HCT116 (cell line): ENCODE results near the gene TULP4. TPM values are rescaled to one million over a fixed set of nuclear protein-coding genes. Genes with fewer than 3 reads are reported as not detected.

Experiments
- ATAC-seq: fragments of 200-7000 bp; cut with Tn5 transposase; 2 replicates; pipeline ENCODE4 v1.9.1; 2020; ENCODE audit warnings: mild to moderate bottlenecking, moderate library complexity
- BruUV-seq: library from RNA; stranded (reverse); fragments of 400-500 nt; replicated peaks from 2 replicates; lab custom pipeline; 2021; lab: Mats Ljungman, UMichigan
- CTCF ChIA-PET: fragments of 300-600 bp; sonication (Branson Sonifier 250); formaldehyde crosslinking; loops from one replicate; lab custom pipeline; 2021; ENCODE audit warnings: antibody characterized with exemption; lab: Charles Lee
- POLR2A ChIA-PET: fragments of 300-600, 350-600 bp; sonication (Branson Sonifier 250); formaldehyde crosslinking; loops from one replicate; lab custom pipeline; 2021; ENCODE audit warnings: antibody characterized with exemption; lab: Charles Lee
- RAD21 ChIA-PET, 2 experiments: fragments of 300-600 bp; sonication (Branson Sonifier 250); formaldehyde crosslinking; loops; one replicate each; lab custom pipeline; 2023; ENCODE audit warnings: low total read pairs in 2 of 2; ENCODE audit not compliant: uncharacterized antibody in 2 of 2, unreplicated experiment in 2 of 2, low non-redundant PET in 1 of 2; lab: Charles Lee
- DNase-seq: peaks from one replicate; pipeline ENCODE4 v3.0.0-alpha.2; 2010; ENCODE audit warnings: low read depth, low spot score
- H2AFZ ChIP-seq: fragments of 200-600 bp; shearing (Covaris generic), sonication (generic); 2 replicates; pipeline ENCODE4 v1.6.1; 2017; ENCODE audit warnings: low read depth, mixed run types, mixed read lengths, antibody characterized with exemption, low read length; ENCODE audit not compliant: poor library complexity, severe bottlenecking
- H3K27ac ChIP-seq: 2 replicates; pipeline ENCODE4 v1.5.1; 2012; ENCODE audit warnings: low read depth, low read length
- H3K27me3 ChIP-seq: fragments of 200-600 bp; sonication (generic); 2 replicates; pipeline ENCODE4 v1.6.1; 2016; ENCODE audit warnings: mixed run types, low read length, mixed read lengths; ENCODE audit not compliant: insufficient read depth
- H3K36me3 ChIP-seq, 2 experiments: fragments of 200-500 bp in 1 of 2; fragments of 200-600 bp in 1 of 2; sonication (Bioruptor generic) in 1 of 2; sonication (generic) in 1 of 2; 2 replicates each; pipeline versions ENCODE4 v1.5.1 to v1.6.1; 2014 to 2016; ENCODE audit warnings: low read length in 2 of 2, inconsistent platforms in 1 of 2, mixed read lengths in 1 of 2, mixed run types in 1 of 2; ENCODE audit not compliant: insufficient read depth in 2 of 2, control insufficient read depth in 1 of 2
- H3K4me1 ChIP-seq, 2 experiments: fragments of 200-600 bp in 1 of 2; sonication (generic) in 1 of 2; 2 replicates each; pipeline versions ENCODE4 v1.5.1 to v1.6.1; 2012 to 2017; ENCODE audit warnings: low read length in 2 of 2, inconsistent platforms in 1 of 2, mild to moderate bottlenecking in 1 of 2, mixed read lengths in 1 of 2, mixed run types in 1 of 2, moderate library complexity in 1 of 2; ENCODE audit not compliant: insufficient read depth in 2 of 2, control insufficient read depth in 1 of 2
- H3K4me2 ChIP-seq: fragments of 200-600 bp; sonication (generic); 2 replicates; pipeline ENCODE4 v1.6.1; 2017; ENCODE audit warnings: mixed run types, low read length, mixed read lengths
- H3K4me3 ChIP-seq, 2 experiments: fragments of 200-600 bp in 1 of 2; sonication (generic) in 1 of 2; replicated peaks in 1 of 2; 2 replicates each; pipeline ENCODE4 v1.5.1; 2011 to 2016; ENCODE audit warnings: low read length in 2 of 2, control low read depth in 1 of 2, low read depth in 1 of 2, mild to moderate bottlenecking in 1 of 2, mixed read lengths in 1 of 2, mixed run types in 1 of 2
- H3K79me2 ChIP-seq: fragments of 200-600 bp; sonication (generic); 2 replicates; pipeline ENCODE4 v1.6.1; 2017; ENCODE audit warnings: mild to moderate bottlenecking, mixed run types, low read length, moderate library complexity, mixed read lengths; ENCODE audit not compliant: insufficient read depth
- H3K9ac ChIP-seq: fragments of 200-600 bp; sonication (generic); 2 replicates; pipeline ENCODE4 v1.6.1; 2016; ENCODE audit warnings: low read length, mixed read lengths
- H3K9me2 ChIP-seq: fragments of 200-600 bp; sonication (generic), shearing (Covaris generic); 2 replicates; pipeline ENCODE4 v1.6.1; 2017; ENCODE audit warnings: mixed run types, mild to moderate bottlenecking, moderate library complexity; ENCODE audit not compliant: insufficient read depth
- H3K9me3 ChIP-seq, 2 experiments: fragments of 200-500 bp in 1 of 2; fragments of 200-600 bp in 1 of 2; sonication (Bioruptor generic) in 1 of 2; sonication (generic) in 1 of 2; 2 replicates each; pipeline ENCODE4 v1.6.1; 2014 to 2017; ENCODE audit warnings: low read length in 2 of 2, mixed read lengths in 2 of 2, inconsistent platforms in 1 of 2, low read depth in 1 of 2, mild to moderate bottlenecking in 1 of 2, mixed run types in 1 of 2, moderate library complexity in 1 of 2; ENCODE audit not compliant: control insufficient read depth in 1 of 2, insufficient read depth in 1 of 2
- H4K20me1 ChIP-seq: fragments of 200-600 bp; sonication (generic), shearing (Covaris generic); 2 replicates; pipeline ENCODE4 v1.6.1; 2017; ENCODE audit warnings: mixed run types, mild to moderate bottlenecking, moderate library complexity; ENCODE audit not compliant: insufficient read depth
- ATF3 ChIP-seq: IDR thresholded peaks from 2 replicates; pipeline ENCODE4 v1.6.1; 2012
- CBX3 ChIP-seq: IDR thresholded peaks from 2 replicates; pipeline ENCODE4 v1.6.1; 2012; ENCODE audit warnings: low read depth
- CEBPB ChIP-seq: IDR thresholded peaks from 2 replicates; pipeline ENCODE4 v1.6.1; 2012; ENCODE audit warnings: low read depth
- EGR1 ChIP-seq: IDR thresholded peaks from 2 replicates; pipeline ENCODE4 v1.6.1; 2012; ENCODE audit warnings: low read depth
- EZH2 ChIP-seq: fragments of 200-600 bp; sonication (generic); IDR thresholded peaks from 2 replicates; pipeline ENCODE4 v1.6.1; 2017; ENCODE audit warnings: antibody characterized with exemption, mixed run types
- EZH2phosphoT487 ChIP-seq: fragments of 200-600 bp; IDR thresholded peaks from 2 replicates; pipeline ENCODE4 v1.6.1; 2018; ENCODE audit warnings: antibody characterized with exemption, borderline replicate concordance
- FOSL1 ChIP-seq: IDR thresholded peaks from 2 replicates; pipeline ENCODE4 v1.6.1; 2012; ENCODE audit warnings: low read depth
- JUND ChIP-seq: IDR thresholded peaks from 2 replicates; pipeline ENCODE4 v1.6.1; 2012
- MAX ChIP-seq: IDR thresholded peaks from 2 replicates; pipeline ENCODE4 v1.6.1; 2012
- RAD21 ChIP-seq: IDR thresholded peaks from 2 replicates; pipeline ENCODE4 v1.6.1; 2012; ENCODE audit warnings: low read depth, mild to moderate bottlenecking
- SP1 ChIP-seq: IDR thresholded peaks from 2 replicates; pipeline ENCODE4 v1.6.1; 2012; ENCODE audit warnings: low read depth
- SRF ChIP-seq: IDR thresholded peaks from 2 replicates; pipeline ENCODE4 v1.6.1; 2012; ENCODE audit warnings: low read depth
- TCF7L2 ChIP-seq: IDR thresholded peaks from 2 replicates; pipeline ENCODE4 v1.7.0; 2011; ENCODE audit warnings: borderline replicate concordance, inconsistent platforms; ENCODE audit not compliant: insufficient read depth, insufficient read length; ENCODE audit errors: extremely low read depth
- ZFX ChIP-seq: fragments of 450-650 bp; IDR thresholded peaks from 2 replicates; pipeline ENCODE4 v1.6.1; 2017
- ZNF274 ChIP-seq: fragments of 200-500 bp; sonication (Bioruptor generic); IDR thresholded peaks from 2 replicates; pipeline ENCODE4 v1.6.1; 2014; ENCODE audit warnings: mild to moderate bottlenecking, low read depth, low read length, inconsistent platforms
- intact Hi-C: fragments of 100-400 bp; cut with micrococcal nuclease; formaldehyde crosslinking; loops from 2 replicates; pipeline ENCODE4 v1.10.0; 2022
- total RNA-seq: library from RNA; stranded (reverse); gene quantifications from one replicate; pipeline ENCODE4 v1.2.1, GENCODE V29; 2021; ENCODE audit not compliant: unreplicated experiment
- TF ChIP-seq, protein P1 (sequence below), 3 experiments: fragments of 200-600 bp in 1 of 3; sonication (generic) in 1 of 3; IDR thresholded peaks in 2 of 3; conservative IDR thresholded peaks in 1 of 3; 2 replicates each; pipeline ENCODE4 v1.5.1; 2012 to 2017; ENCODE audit warnings: low read depth in 2 of 3, low read length in 2 of 3, antibody characterized with exemption in 1 of 3, borderline replicate concordance in 1 of 3, control low read depth in 1 of 3, mild to moderate bottlenecking in 1 of 3, mixed read lengths in 1 of 3, mixed run types in 1 of 3, moderate library complexity in 1 of 3; ENCODE audit not compliant: insufficient read depth in 1 of 3
- TF ChIP-seq, protein P2 (sequence below): IDR thresholded peaks from 2 replicates; pipeline ENCODE4 v1.6.1; 2011; ENCODE audit warnings: mild to moderate bottlenecking, low read length, moderate library complexity; ENCODE audit not compliant: insufficient replicate concordance; ENCODE audit errors: extremely low read depth

Gene TULP4
- total RNA-seq, 1 experiment from 2014 or later, result 70.8 TPM

DNA sequence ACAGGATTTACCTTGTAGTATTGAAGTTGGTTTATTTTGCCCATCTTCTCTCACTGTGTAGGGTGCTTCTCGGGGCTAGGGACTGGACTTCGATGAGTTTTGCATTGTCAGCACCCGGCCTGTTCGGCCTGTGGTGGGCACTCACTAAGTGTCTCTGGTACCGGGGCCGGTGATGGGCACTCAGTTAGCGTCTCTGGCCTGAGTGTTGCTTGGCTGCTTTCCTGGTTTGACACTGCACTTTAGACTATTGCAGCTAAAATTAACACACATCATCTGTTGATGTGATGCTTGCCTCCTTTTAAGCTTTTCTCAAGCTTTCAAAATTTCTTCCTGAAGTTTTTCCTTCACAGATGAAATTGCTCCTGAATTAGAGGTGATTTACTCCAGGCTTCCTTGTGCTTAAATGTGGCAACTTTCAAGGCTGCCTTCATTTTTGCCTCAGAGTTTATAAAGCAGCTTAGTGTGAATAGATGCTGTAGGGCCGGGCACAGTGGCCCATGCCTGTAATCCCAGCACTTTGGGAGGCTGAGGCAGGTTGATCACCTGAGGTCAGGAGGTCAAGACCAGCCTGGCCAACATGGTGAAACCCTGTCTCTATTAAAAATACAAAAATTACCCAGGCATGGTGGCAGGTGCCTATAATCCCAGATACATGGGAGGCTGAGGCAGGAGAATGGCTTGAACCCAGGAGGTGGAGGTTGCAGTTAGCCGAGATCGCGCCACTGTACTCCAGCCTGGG is 41.7 kb upstream of the TULP4 start:
- ChIA-PET RAD21 (no interaction called here), CTCF (no interaction called here), POLR2A (no interaction called here)
- Histone ChIP-seq H3K4me1 (peaks cover 0 to 5% of the 10 kb centered on the region in 2 experiments; a peak in 1 of 4 replicates), H3K27me3 (no peaks in the 10 kb centered on the region), H3K4me2 (no peak overlapping the region), H4K20me1 (no peaks in the 10 kb centered on the region), H3K4me3 (no peak overlapping the region), H3K9me2 (no peaks in the 10 kb centered on the region), H3K9ac (no peak overlapping the region), H3K36me3 (no peaks in the 10 kb centered on the region), H3K9me3 (no peaks in the 10 kb centered on the region), H3K79me2 (peaks cover 55% of the 10 kb centered on the region), H2AFZ (no peak overlapping the region), H3K27ac (no peak overlapping the region)
- no TSS peak for BruUV-seq
- intact Hi-C loops, result no loop called here
- TF ChIP-seq EGR1 (no peak), TCF7L2 (no peak), RAD21 (no peak), SRF (no peak)
- no peak for DNase-seq
- no peak for ATAC-seq

DNA sequence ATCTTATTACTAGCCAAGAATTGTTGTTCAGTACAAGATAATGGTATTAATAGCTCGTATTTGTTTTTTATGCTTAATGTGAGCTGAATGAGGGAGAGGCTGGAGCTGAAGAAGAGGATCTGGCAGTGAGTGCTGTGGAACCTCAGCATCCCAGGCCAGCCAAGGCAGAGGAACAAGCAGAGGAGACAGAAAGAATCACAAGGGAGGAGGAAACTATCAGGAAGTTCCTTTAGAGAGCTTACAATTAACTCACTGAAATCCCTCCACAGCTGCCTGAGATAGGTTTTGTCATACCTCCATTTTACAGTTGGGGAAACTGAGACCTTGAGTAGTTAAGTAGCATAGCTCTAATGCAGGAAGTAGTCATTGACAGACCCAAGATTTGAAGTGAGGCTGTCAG is 39.9 kb upstream of the TULP4 start:
- RAD21 ChIA-PET, result no interaction called here
- no TSS peak for BruUV-seq
- TF ChIP-seq SP1 (no peak), EZH2 (no peak), ATF3 (no peak), EZH2phosphoT487 (no peak), CEBPB (no peak), CBX3 (no peak), RAD21 (no peak), JUND (no peak), ZFX (no peak), ZNF274 (no peak), MAX (no peak), SRF (no peak), FOSL1 (no peak)
- TF ChIP-seq, protein P1, sequence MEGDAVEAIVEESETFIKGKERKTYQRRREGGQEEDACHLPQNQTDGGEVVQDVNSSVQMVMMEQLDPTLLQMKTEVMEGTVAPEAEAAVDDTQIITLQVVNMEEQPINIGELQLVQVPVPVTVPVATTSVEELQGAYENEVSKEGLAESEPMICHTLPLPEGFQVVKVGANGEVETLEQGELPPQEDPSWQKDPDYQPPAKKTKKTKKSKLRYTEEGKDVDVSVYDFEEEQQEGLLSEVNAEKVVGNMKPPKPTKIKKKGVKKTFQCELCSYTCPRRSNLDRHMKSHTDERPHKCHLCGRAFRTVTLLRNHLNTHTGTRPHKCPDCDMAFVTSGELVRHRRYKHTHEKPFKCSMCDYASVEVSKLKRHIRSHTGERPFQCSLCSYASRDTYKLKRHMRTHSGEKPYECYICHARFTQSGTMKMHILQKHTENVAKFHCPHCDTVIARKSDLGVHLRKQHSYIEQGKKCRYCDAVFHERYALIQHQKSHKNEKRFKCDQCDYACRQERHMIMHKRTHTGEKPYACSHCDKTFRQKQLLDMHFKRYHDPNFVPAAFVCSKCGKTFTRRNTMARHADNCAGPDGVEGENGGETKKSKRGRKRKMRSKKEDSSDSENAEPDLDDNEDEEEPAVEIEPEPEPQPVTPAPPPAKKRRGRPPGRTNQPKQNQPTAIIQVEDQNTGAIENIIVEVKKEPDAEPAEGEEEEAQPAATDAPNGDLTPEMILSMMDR (IDR thresholded peaks at IDR 0.05 in 2 of 3, conservative IDR thresholded peaks at IDR 0.05 in 1 of 3; ENCODE audit: borderline replicate concordance in 1 of 3, insufficient read depth in 1 of 3, low read depth in 2 of 3, low read length in 2 of 3), result no peak
- TF ChIP-seq, protein P2, sequence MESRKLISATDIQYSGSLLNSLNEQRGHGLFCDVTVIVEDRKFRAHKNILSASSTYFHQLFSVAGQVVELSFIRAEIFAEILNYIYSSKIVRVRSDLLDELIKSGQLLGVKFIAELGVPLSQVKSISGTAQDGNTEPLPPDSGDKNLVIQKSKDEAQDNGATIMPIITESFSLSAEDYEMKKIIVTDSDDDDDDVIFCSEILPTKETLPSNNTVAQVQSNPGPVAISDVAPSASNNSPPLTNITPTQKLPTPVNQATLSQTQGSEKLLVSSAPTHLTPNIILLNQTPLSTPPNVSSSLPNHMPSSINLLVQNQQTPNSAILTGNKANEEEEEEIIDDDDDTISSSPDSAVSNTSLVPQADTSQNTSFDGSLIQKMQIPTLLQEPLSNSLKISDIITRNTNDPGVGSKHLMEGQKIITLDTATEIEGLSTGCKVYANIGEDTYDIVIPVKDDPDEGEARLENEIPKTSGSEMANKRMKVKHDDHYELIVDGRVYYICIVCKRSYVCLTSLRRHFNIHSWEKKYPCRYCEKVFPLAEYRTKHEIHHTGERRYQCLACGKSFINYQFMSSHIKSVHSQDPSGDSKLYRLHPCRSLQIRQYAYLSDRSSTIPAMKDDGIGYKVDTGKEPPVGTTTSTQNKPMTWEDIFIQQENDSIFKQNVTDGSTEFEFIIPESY, result no peak

More for the DNA sequence above, 39.9 kb upstream of the TULP4 start:
- no peak overlapping the region for H3K4me3 ChIP-seq
- intact Hi-C loops, result no loop called here
- no peaks in the 10 kb centered on the region for H4K20me1 ChIP-seq
- no peak overlapping the region for H3K27ac ChIP-seq
- no peaks in the 10 kb centered on the region for H3K27me3 ChIP-seq
- H3K4me1 ChIP-seq, result no peaks in the 10 kb centered on the region
- no peaks in the 10 kb centered on the region for H3K36me3 ChIP-seq
- ChIA-PET CTCF (no interaction called here), POLR2A (no interaction called here)
- H3K79me2 ChIP-seq, result peaks cover 48% of the 10 kb centered on the region
- H3K9ac ChIP-seq, result no peak overlapping the region
- ATAC-seq (no peak), DNase-seq (no peak)
- no peak overlapping the region for H3K4me2 ChIP-seq
- H3K9me3 ChIP-seq, result no peaks in the 10 kb centered on the region
- no peak overlapping the region for H2AFZ ChIP-seq
- H3K9me2 ChIP-seq, result no peaks in the 10 kb centered on the region
